ENCODE data around the gene VGLL3.

Gene VGLL3

DNA sequence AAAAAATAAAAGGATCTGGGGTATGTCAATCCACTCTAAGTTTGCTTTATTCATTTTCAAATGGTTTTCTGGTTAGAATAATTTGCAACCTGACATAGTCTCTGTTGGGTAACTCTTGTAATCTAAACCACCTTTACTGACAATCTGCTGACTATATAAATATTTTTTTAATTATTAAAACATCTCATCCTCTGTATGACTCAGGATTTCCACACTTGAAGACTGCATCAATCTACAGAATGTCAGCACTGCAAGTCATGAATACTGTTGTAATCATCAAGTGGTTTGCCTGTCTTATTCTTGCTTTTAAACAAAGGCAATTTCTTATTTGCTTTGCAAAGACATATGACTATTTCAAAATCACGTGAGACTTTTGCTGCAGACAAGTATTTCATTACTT lies 42.1 kb downstream of the VGLL3 start:
- DNase-seq, result no peak

DNA sequence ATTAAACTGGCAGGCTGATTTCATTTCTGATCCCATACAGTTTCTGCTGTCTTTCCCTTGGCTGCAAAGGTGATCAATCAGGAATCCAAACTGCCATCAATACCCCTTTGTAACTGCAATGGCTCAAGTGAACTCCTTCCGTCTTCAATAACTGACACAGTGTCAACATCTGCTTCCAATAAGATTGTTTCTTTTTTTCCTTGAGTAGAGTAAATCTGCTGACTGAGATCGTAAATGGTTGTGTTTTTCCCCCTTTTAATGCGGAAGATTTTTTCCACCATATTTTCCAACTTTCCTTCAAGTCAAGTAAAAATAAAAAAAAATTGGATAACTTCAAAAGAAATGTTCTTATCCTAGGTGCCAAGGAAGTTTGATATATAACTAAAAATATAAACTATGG lies 48.7 kb downstream of the VGLL3 start:
- no peak for DNase-seq

DNA sequence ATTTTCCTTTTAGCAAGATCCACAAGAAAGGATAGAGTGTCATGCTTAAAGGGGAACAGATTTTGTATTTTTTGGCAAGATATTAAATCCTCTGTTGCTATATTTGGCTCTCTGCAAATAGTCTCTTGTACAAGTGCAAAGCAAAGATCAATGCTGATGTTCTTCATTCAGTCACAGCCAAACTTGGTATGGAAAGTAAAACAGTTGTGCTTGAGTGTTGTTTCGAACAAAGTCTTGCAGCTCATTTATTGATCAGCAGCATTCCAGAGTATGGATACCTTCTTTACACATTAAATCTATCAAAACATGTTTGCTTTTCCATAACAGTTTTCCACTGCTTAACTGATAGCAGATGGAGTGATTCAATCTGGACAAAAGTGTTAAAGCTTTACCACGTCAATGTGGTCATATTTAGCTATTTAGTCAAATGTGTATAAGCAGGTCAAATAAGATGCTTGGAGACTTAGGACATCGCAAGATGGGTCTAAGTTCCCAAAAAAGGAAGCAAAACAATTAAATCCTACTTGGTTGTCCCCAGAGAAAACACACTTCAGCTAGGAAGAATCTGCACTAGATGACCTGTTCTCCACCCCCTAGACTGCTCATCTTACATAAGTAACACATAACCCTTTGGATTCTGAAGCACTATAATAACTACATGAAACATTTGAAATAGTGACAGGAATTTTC lies 52.4 kb downstream of the VGLL3 start:
- DNase-seq, result no peak

DNA sequence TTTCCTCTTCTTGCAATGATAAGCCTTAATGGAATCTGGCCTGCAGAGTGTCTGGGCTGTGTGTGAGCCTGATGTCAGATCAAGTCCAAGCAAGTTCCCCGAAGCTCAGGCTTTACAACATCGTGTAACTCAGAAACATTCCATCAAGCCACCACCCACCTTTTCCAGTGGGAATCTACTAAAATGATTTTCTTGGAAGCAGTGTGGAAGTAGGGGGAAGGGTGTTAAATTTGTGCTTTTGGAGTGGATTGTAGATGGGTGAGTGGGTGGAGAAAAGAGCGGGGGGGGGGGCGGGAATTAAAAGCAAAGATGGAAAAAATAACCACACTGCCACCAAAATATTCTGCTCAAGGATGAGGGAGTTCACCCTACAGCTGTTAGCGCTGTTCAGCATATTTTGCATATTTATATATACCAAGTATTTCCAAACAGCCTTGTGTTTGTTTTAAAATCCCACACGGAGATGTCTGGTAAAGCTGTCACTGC lies 53.6 kb downstream of the VGLL3 start:
- DNase-seq, result no peak

DNA sequence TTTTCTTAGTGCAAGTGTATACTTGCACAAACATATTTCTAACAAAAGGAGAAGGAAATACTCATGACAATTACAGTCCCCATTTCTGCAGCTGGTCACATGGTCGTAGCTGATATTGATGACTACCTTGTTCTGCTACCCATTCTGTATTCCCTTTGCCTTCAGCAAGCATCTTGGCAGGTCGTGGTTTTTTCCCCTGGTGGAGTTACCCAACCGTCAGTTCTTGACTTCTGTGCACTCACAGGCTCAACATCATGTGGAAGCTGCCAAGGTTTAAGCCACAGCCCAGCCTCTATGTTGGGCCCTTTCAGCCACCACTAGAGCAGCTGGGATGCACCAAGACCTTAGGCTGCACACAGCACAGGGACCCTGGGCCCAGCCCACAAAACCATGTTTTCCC lies 56.1 kb downstream of the VGLL3 start:
- no peak for DNase-seq

DNA sequence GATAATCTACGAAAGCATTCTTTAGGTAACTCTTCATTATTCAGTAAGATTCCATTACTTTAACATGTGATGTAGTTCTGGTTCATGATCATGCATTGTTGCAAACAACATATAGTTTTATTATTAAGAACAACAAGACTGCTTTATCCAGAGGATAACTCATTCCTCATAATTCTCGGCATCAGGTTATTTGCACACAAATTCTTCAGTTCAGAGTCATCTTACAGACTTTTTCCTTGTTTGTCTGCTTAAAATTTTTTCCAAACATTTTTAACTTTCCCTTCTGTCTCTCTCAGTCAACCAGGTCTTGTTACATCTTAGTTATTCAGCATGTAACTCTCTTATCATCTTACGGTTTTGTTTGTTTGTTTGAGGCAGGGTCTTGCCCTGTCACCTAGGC lies 60.1 kb downstream of the VGLL3 start:
- DNase-seq, result no peak

DNA sequence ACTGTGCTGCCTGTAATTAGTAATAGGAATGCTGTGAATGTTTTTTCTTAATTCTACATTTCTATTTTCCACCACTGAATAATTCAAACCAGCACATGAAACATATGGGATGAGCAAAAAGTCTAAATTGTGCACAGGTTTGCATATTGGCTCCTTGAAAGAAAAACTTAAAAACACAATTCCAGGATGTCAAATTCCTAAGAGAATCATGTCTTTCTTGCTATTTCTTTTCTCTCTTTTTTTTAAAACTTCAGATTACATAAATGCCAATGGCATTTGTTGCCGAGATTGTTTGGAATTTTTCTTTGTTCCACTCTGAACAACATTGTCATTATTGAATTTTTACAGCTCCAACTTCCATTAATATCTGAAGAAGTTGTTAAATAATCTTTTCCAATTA lies 60.8 kb downstream of the VGLL3 start:
- no peak for DNase-seq

DNA sequence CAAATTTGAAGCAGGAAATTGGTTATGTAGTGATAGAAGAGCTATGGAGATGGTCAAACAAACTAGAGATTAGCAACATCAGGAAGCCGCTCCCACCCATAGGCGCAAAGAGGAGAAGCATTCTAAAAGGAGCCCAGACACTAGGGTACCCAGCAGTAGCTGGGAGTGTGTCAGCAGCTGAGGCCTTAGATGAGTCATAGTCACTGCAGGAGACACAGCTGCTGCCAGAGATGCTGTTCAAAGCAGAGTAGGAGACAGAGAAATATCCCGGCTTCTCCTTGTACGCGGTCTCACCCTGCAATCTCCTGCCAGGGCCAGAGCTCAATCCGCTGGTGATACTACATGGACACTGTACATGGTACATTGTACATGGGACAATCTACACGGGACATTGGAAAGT lies 61.9 kb downstream of the VGLL3 start:
- DNase-seq, result no peak

DNA sequence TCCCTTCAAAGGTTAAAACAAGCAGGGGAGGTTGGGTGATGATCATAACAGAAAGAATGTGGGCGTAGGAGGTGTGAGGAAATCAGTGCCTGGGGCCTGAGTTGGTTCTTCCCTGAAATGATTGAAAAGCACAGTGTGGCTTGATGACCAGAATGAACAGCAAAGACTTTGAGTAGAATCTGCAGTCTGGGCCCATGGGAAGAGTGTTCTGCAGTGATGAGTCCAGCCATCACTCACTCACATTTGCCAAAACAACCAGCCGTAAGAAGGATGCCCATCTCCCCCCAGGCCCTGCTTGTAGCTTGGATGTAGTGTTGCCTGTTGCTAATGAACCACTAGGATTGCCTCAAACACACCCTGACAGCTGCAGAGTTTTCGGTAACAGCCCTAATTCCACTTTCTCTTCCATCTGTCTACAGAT lies 67.9 kb downstream of the VGLL3 start:
- DNase-seq, result no peak

DNA sequence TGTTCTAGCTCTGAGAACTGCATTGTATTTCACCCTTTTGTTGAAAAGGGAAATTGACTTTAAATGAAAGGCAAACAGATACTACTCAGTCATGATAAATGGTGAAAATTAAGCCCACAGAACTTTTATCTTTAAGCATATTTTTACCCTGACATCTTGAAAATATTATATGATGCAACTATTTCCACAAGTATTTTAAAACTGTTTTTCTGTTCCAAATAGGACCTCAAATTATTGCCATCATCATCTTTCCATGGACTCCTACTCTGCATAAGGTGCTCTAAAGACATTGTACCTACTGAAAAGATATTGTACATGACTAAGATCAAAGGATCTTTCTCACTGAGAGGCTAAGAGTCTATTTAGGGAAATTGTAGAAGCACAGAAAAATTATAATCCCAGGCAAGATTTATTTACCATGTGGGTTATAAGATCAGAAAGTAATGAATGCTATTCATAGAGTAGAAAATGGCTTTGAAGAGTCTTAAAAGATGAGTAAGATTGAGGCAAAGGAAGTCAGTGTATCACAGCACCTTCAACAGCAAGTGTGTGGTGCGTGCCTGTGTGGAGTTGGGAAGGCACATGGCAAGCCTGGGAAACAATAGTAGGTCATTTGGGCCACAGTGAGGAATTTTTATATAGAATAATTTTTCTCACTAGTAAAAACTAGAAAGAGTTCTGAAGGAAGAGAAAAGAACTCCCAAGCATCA lies 68.8 kb downstream of the VGLL3 start:
- no peak for DNase-seq

DNA sequence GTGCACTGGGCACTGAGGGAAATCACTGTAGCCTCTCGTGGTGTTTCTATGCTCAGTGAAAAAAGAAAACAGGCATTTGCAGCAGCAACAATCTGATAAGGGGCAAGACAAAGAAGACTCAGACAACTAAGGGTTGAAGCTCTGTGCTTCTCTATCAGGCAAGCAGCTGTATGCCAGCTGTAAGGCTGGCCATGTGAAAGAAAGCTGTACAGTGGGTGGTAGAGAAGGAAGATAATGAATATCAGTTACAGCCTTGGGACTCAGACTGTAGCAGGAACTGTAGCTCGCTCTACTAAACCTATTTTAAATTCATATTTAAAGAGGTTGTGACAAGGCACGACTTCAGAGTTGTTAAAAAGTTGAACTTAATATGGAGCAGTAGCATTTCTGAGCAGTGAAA lies 76.3 kb downstream of the VGLL3 start:
- no peak for DNase-seq

DNA sequence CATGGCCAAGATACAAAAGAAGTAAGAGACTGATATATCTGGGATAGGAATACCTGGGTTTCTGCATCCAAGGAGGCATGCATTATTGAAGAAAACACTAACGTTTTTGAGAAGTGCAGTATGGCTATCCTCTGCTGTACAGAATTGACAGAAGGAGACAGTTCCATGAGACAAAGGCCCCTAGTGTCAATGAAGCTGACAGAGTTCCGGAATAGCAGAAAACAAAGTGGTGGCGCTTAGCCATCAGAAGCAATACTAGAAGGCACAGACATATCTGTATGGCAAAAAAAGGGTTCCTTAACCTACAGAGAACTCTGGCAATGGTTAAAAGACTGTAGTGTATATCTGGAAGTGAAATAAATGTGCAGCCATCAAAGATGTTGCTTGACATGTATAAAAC lies 77.8 kb downstream of the VGLL3 start:
- no peak for DNase-seq

DNA sequence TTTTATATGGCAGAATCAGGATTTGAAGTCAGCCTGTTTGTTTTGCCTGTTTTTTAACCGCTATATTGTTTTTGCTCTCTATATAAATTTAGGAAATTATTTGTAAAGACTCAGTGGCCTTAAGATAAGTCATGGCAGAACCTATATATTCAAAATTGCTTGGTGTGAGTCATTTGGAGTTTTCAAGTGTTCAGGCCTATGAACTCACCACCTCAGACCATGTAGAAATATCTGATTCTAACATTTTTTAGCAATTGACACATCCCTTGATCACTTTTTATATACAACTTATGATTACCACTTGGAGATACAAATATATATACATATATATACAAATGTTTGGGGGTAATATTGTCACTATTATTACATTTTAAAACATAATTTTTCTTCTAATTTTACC lies 95.7 kb downstream of the VGLL3 start:
- DNase-seq, result no peak

DNA sequence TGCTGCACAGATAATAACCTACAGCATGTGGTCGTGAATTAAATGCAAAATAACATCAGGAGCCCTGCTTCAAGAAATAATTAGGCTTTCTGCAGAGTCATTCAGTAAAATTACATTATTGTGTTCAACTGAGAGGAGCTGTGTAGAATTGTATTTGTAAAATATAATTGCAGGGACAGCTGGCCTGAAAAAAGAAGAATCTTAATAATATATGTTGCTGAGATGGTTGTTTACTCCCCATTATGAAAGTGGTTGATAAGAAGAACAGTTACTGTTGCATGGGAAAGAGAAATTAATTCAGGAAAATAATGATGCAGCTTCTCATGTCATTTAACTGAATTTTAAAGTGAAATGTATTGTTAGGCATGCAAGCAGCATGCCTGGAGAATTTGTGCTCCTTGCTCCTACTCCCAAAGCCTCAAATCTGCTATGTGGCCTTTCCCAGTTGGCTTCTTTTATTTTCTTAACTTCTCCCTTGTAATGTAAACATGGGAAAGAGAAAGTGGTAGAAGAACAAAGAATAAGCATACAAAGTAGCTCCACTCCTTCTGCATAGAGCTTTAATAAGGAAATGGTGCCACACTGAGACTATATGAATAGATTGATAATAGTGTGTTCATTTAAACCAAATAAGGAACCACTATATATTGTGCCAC lies 100.1 kb downstream of the VGLL3 start:
- peak in 2 of 3 experiments; percentile 71 to 90 for DNase-seq
